Right atrium auricular region (tissue), 2 donors: ENCODE data around the gene KRTAP17-1. TPM values are rescaled to one million over a fixed set of nuclear protein-coding genes. Genes with fewer than 3 reads are reported as not detected.

Experiments used
- DNase-seq: peaks from one replicate; pipeline ENCODE4 v3.0.0-alpha.2; 2019; ENCODE audit warnings: low spot score
- H3K27ac ChIP-seq, 2 donors: fragments of 200-600 bp; sonication (generic); 1 replicate in 1 of 2; 2 replicates in 1 of 2; pipeline ENCODE4 v1.5.1; 2016 to 2019
- H3K27me3 ChIP-seq, 2 donors: fragments of 200-600 bp; sonication (generic); one replicate each; pipeline versions ENCODE4 v1.5.1 to v1.6.0; 2017 to 2019
- H3K36me3 ChIP-seq: fragments of 200-600 bp; sonication (generic); one replicate; pipeline ENCODE4 v1.5.1; 2016
- H3K4me1 ChIP-seq, 2 donors: fragments of 200-600 bp; sonication (generic); one replicate each; pipeline versions ENCODE4 v1.5.1 to v1.6.0; 2017 to 2019
- H3K4me3 ChIP-seq, 2 donors: fragments of 200-600 bp; sonication (generic); 1 replicate in 1 of 2; 2 replicates in 1 of 2; pipeline ENCODE4 v1.5.1; 2017 to 2019; ENCODE audit warnings: mild to moderate bottlenecking in 1 of 2, moderate library complexity in 1 of 2
- H3K9me3 ChIP-seq, 2 donors: fragments of 200-600 bp; sonication (generic); one replicate each; pipeline ENCODE4 v1.5.1; 2019
- total RNA-seq, 2 donors: library from RNA; depleted of rRNA; stranded (reverse); fragments of >200 nt; gene quantifications; one replicate each; pipeline ENCODE4 v1.1.0, GENCODE V29; 2016
- TF ChIP-seq, protein P1 (sequence below), 2 donors: fragments of 200-600 bp; sonication (generic); IDR thresholded peaks; one replicate each; pipeline ENCODE4 v1.5.1; 2019; ENCODE audit warnings: antibody characterized with exemption in 2 of 2

KRTAP17-1 gene
- total RNA-seq, 2 donors from 2014 or later = not detected

DNA sequence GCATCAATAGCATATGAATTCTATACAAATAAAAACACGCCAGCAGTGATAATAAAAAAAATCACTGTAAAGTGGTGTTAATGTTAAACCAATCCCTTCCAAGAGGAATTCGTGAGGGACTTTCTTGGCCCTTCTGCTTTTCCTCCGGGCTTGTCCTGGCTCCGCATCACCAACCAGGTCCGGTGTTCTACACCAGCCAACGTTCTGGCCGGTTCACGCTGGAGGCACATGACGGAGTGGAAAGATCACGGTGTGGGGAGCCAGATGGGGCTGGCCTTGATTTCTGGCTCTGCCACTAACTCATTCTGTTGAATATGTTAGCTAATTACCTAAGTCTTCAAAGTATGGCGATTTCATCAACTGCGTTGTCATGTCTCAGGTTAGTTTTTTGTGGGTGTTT lies 11.4 kb downstream of the KRTAP17-1 start:
- TF ChIP-seq, protein P1, sequence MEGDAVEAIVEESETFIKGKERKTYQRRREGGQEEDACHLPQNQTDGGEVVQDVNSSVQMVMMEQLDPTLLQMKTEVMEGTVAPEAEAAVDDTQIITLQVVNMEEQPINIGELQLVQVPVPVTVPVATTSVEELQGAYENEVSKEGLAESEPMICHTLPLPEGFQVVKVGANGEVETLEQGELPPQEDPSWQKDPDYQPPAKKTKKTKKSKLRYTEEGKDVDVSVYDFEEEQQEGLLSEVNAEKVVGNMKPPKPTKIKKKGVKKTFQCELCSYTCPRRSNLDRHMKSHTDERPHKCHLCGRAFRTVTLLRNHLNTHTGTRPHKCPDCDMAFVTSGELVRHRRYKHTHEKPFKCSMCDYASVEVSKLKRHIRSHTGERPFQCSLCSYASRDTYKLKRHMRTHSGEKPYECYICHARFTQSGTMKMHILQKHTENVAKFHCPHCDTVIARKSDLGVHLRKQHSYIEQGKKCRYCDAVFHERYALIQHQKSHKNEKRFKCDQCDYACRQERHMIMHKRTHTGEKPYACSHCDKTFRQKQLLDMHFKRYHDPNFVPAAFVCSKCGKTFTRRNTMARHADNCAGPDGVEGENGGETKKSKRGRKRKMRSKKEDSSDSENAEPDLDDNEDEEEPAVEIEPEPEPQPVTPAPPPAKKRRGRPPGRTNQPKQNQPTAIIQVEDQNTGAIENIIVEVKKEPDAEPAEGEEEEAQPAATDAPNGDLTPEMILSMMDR (IDR thresholded peaks at IDR 0.05) = no peak
- DNase-seq = no peak
- Histone ChIP-seq H3K4me3 (no peak overlapping the region), H3K9me3 (no peaks in the 10 kb centered on the region), H3K27me3 (no peaks in the 10 kb centered on the region), H3K36me3 (no peaks in the 10 kb centered on the region), H3K27ac (no peak overlapping the region), H3K4me1 (no peaks in the 10 kb centered on the region)

DNA sequence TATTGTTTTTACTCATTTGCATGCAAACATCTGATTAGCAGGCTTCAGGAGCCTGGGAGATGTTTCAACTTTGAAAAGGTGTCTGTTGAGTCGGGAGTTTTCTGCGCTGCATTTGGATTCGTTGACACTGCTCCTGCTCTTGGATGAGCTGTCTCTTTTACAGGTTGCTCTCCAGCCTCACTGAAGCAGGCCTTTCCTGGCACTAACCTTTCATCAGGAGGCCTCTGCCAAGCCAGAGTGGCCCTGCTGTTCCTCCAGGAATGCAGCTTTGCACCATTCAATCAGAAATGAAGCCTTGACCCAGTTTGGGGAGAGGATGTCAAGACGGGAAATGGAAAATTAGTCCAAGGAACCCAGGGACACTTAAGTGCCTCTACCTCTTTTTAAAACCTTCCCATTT lies 12.5 kb downstream of the KRTAP17-1 start:
- H3K27ac ChIP-seq = no peak overlapping the region
- no peaks in the 10 kb centered on the region for H3K27me3 ChIP-seq
- H3K4me1 ChIP-seq = no peaks in the 10 kb centered on the region
- no peaks in the 10 kb centered on the region for H3K36me3 ChIP-seq
- TF ChIP-seq, protein P1 (IDR thresholded peaks at IDR 0.05) = no peak
- H3K4me3 ChIP-seq = no peak overlapping the region
- DNase-seq = no peak
- no peaks in the 10 kb centered on the region for H3K9me3 ChIP-seq

- H3K27ac ChIP-seq = no peak within 1 kb of the TSS
Observed at GRCh38 chr17:41301916-41302901, 13.3 kb downstream of the KRTAP17-1 start, which contains the start of gene KRTAP29-1. KRTAP29-1 (minus strand) TSS chr17:41302851; CDS start chr17:41302851, 0 bp downstream.

GRCh38 chr17:41301204-41301790 lies 14.2 kb downstream of the KRTAP17-1 start:
- H3K27me3 ChIP-seq = no peaks in the 10 kb centered on the region
- H3K9me3 ChIP-seq = no peaks in the 10 kb centered on the region
- H3K36me3 ChIP-seq = no peaks in the 10 kb centered on the region
- no peak overlapping the region for H3K27ac ChIP-seq
- TF ChIP-seq, protein P1 (IDR thresholded peaks at IDR 0.05) = no peak
- no peaks in the 10 kb centered on the region for H3K4me1 ChIP-seq
- H3K4me3 ChIP-seq = no peak overlapping the region
- no peak for DNase-seq

More at GRCh38 chr17:41301916-41302901, 13.3 kb downstream of the KRTAP17-1 start, which contains the start of gene KRTAP29-1:
- no peaks in the 10 kb centered on the region for H3K9me3 ChIP-seq
- DNase-seq = no peak
- no peak within 1 kb of the TSS for H3K4me3 ChIP-seq
- TF ChIP-seq, protein P1 (IDR thresholded peaks at IDR 0.05) = no peak
- H3K36me3 ChIP-seq = no peaks in the 10 kb centered on the region
- H3K27me3 ChIP-seq = no peaks in the 10 kb centered on the region
- no peaks in the 10 kb centered on the region for H3K4me1 ChIP-seq

DNA sequence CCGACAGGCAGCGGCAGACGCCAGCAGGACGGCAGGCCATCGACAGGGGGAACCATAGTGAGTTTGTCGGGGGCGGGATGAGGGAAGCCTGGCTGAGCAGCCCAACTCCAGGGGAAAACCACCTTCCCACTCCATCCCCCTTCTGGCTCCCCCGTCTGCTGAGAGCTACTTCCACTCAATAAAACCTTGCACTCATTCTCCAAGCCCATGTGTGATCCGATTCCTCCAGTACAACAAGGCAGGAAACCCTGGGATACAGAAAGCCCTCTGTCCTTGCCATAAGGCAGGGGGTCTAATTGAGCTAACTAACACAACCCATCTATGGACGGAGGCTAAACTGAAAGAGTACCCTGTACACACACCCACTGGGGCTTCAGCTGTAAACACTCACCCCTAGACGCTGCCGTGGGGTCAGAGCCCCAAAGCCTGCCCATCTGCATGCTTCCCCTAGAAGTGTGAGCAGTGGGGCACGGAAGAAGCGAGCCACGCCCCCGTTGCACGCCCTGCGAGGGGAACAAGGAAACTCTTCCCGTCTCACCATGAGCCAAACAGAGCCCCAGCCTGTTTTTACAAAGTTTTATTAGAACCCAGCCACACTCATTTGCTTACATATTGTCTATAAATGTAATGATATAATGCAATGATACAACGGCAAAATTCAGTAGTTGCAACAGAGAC lies 16.9 kb downstream of the KRTAP17-1 start:
- no peaks in the 10 kb centered on the region for H3K9me3 ChIP-seq
- no peak overlapping the region for H3K4me3 ChIP-seq
- no peaks in the 10 kb centered on the region for H3K36me3 ChIP-seq
- TF ChIP-seq, protein P1 (IDR thresholded peaks at IDR 0.05) = no peak
- no peak for DNase-seq
- no peaks in the 10 kb centered on the region for H3K27me3 ChIP-seq
- H3K4me1 ChIP-seq = no peaks in the 10 kb centered on the region
- no peak overlapping the region for H3K27ac ChIP-seq
